Body of pancreas (tissue), 4 donors: Measurements from ENCODE around the gene CCNY.

Source experiments
- POLR2A ChIP-seq, 3 donors: fragments of 450-650 bp; IDR thresholded peaks; one replicate each; pipeline ENCODE4 v1.6.1; 2016; ENCODE audit warnings: antibody characterized with exemption in 3 of 3, mild to moderate bottlenecking in 2 of 3
- TF ChIP-seq, protein P1 (sequence below), 7 experiments: fragments of 450-650 bp in 4 of 7; fragments of 200-600 bp in 3 of 7; sonication (generic) in 3 of 7; IDR thresholded peaks; one replicate each; pipeline ENCODE4 v1.5.1; 2016 to 2019; ENCODE audit warnings: antibody characterized with exemption in 7 of 7

- TF ChIP-seq, protein P1, sequence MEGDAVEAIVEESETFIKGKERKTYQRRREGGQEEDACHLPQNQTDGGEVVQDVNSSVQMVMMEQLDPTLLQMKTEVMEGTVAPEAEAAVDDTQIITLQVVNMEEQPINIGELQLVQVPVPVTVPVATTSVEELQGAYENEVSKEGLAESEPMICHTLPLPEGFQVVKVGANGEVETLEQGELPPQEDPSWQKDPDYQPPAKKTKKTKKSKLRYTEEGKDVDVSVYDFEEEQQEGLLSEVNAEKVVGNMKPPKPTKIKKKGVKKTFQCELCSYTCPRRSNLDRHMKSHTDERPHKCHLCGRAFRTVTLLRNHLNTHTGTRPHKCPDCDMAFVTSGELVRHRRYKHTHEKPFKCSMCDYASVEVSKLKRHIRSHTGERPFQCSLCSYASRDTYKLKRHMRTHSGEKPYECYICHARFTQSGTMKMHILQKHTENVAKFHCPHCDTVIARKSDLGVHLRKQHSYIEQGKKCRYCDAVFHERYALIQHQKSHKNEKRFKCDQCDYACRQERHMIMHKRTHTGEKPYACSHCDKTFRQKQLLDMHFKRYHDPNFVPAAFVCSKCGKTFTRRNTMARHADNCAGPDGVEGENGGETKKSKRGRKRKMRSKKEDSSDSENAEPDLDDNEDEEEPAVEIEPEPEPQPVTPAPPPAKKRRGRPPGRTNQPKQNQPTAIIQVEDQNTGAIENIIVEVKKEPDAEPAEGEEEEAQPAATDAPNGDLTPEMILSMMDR (IDR thresholded peaks at IDR 0.05): no peak
- no peak for TF ChIP-seq POLR2A (IDR thresholded peaks at IDR 0.05)
These were observed 56.3 kb downstream of the CCNY start for GRCh38 chr10:35392482-35393228.
